Kidney glomerular epithelial cell (primary cell): ENCODE results near the gene APPBP2.
A peak's percentile ranks its signal among the peaks of the same experiment; 100 is the strongest.
"Not testable (repeated sequence)": the region's sequence is repeated elsewhere in the genome, so short reads cannot be mapped to it uniquely, and the experiment has no call there.

Source experiments
- DNase-seq: peaks from one replicate; lab custom pipeline; 2025; lab: John Stamatoyannopoulos, UW

Gene APPBP2, protein sequence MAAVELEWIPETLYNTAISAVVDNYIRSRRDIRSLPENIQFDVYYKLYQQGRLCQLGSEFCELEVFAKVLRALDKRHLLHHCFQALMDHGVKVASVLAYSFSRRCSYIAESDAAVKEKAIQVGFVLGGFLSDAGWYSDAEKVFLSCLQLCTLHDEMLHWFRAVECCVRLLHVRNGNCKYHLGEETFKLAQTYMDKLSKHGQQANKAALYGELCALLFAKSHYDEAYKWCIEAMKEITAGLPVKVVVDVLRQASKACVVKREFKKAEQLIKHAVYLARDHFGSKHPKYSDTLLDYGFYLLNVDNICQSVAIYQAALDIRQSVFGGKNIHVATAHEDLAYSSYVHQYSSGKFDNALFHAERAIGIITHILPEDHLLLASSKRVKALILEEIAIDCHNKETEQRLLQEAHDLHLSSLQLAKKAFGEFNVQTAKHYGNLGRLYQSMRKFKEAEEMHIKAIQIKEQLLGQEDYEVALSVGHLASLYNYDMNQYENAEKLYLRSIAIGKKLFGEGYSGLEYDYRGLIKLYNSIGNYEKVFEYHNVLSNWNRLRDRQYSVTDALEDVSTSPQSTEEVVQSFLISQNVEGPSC

DNA sequence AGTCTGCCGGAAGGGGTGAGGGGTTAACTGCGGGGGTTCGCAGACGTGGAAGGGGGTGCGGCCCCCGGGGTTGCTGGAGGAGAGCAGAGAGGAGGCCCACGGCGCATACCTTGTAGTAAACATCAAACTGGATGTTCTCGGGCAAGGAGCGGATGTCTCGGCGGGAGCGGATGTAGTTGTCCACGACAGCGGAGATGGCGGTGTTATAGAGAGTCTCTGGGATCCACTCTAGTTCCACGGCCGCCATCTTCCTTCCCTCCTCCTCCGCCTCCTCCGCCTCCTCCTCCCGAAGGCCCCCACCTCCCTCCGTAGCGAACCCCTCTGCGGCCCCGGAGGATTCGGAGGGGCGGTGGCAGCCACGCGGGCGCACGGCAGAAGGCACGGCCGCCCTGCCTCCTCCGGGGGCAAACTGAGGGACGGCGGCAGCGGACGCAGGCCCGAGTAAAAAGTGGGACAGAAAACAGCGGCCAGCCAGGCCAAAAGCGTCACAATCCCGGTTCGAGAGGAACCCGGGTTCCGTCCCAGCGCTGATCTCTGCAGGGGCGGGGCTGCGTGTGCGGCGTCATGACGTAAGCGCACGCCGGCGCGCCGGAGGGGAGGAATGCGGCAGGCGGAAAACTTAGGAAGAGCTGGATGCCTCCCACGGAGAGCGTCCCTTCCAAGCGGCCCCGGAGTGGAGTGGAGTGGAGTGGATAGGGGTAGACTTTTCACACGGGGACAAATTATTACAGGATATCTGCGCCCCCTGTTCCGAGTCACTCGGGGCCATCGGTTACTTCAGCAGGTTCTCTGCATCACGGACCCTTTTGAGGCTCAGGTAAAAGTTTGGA, at the start of gene APPBP2:
TSS of gene APPBP2 (minus strand) at position 558 of the 830 bp plus-strand sequence. CDS start at position 247, 311 bp downstream.
- DNase-seq = peak; percentile 71

GRCh38 chr17:60573236-60574051, 47.4 kb upstream of the APPBP2 start:
- DNase-seq = peak; percentile 61

GRCh38 chr17:60565233-60565632, 39.2 kb upstream of the APPBP2 start:
- no peak for DNase-seq

DNA sequence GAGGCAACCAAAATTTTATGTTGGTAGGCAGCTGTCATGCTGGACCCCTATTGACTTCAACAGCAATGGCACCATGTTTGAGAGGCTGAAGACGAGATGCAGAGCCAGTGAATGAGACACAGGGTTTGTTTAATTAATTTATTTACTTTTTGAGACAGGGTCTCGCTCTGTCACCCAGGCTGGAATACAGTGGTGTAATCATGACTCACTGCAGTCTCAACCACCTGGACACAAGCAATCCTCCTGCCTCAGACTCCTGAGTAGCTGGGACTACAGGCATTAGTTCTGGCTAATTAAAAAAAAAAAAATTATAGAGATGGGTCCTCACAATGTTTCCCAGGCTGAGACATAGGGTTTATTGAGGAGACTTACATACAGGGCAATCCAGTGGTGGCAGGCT, 37.7 kb upstream of the APPBP2 start:
- DNase-seq = peak; percentile 13

DNA sequence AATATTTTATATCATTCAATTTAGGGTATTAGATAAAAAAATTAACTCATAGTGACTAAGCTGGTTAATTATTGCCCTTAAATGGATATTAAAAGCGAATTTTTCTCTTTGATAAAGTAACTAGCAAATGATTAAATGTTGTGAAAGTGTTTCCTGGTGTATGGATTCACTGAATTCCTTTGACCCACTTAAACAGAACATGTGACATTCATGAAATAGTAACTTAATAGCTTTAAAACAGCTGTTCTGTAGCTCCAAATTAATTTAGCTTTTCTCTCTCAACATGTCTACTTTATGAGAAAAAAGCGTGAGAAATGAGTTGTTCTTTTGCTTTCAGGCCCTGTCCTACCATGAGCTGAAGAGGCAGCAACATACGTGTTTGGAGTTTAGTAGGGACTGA, 36.4 kb upstream of the APPBP2 start:
- DNase-seq = peak; percentile 55

- no peak for DNase-seq
Observed at GRCh38 chr17:60560860-60561257, 34.8 kb upstream of the APPBP2 start.

GRCh38 chr17:60559995-60560859, 34.2 kb upstream of the APPBP2 start:
- no peak for DNase-seq

- DNase-seq = no peak
Observed at GRCh38 chr17:60559659-60559994, 33.6 kb upstream of the APPBP2 start.

- no peak for DNase-seq
Observed at GRCh38 chr17:60557805-60558204, 31.8 kb upstream of the APPBP2 start.

- DNase-seq = no peak
Observed at GRCh38 chr17:60555786-60556185, 29.7 kb upstream of the APPBP2 start.

DNA sequence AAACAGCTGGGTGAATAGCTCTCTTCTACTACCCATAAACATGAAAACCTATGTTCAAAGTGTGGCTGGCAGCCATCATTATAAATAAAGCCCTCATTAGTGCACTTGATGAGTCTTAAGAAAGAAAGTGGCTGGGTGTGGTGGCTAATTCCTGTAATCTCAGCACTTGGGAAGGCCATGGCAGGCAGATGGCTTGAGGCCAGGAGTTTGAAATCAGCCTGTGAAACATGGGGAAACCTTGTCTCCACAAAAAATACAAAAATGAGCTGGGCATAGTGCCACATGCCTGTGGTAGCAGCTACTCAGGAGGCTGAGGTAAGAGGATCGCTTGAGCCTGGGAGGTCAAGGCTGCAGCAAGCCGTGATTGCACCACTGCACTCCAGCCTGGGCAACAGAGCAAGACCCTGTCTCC, 28.3 kb upstream of the APPBP2 start:
- DNase-seq = peak; percentile 25

- not testable (repeated sequence) for DNase-seq
Observed at GRCh38 chr17:60552255-60552654, 26.2 kb upstream of the APPBP2 start.

DNA sequence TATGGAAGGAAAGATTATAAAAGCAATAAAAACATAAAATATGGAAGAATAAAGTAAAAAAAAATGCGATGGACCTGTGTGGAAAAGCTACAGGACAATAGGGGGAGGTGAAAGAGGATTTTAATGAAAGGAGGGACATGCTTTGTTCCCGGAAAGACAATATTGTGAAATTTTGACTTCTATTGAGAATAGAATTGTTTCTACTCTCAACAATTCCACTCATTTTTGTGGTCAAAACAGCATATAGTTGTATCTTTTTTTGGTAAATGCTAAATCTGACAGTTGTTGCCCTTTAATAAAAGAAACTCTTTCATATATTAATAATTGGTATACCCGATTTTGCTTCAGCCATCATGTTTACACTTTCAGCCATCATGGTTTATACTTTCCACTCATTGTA, 22.9 kb upstream of the APPBP2 start:
- DNase-seq = no peak

DNA sequence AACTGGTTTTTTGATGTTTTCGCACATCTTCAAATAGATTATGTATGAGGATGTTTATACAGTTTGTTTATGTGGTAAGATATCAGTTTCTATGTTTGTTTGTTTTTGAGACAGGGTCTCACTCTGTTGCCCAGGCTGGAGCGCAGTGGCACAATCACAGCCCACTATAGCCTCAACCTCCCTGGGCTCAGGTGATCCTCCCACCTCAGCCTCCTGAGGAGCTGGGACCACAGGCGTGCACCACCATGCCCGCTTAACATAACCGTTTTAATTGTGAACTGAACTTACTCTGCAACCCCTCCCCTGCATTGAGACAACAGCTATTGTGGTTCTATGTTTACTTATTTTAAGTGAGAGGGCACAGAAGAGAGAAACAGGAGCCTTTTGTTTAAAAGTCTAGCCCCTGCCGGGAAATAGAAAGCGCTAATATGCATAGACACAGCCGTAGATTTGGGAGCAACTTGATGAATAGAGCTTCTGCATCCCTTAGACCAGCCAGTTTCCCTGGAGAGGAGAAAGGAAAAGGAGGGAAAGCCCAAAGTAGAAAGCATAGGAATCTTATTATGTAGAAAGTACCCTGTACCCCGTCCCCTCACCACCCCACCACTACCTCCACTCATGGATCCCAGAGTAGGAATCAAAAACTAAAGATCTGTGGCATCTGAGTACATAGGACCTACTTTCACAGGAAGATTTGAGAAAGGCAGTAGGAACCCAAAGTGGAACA, 19.6 kb upstream of the APPBP2 start:
- DNase-seq = no peak

GRCh38 chr17:60542071-60542470, 16.0 kb upstream of the APPBP2 start:
- DNase-seq = no peak

GRCh38 chr17:60540460-60540859, 14.4 kb upstream of the APPBP2 start:
- DNase-seq = no peak

DNA sequence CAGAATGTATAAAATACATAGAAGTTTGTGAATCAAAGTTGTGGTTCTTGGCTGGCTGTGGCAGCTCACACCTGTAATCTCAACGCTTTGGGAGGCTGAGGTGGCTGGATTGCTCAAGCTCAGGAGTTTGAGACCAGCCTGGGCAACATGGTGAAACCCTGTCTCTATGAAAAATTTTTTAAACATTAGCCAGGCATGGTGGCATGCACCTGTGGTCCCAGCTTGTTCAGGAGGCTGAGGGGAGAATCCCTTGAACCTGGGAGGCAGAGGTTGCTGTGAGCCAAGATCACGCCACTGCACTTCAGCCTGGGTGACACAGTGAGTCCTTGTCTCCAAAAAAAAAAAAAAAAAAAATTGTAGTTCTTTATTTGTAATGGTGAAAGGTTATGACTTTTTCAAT, 13.8 kb upstream of the APPBP2 start:
- DNase-seq = no peak

DNA sequence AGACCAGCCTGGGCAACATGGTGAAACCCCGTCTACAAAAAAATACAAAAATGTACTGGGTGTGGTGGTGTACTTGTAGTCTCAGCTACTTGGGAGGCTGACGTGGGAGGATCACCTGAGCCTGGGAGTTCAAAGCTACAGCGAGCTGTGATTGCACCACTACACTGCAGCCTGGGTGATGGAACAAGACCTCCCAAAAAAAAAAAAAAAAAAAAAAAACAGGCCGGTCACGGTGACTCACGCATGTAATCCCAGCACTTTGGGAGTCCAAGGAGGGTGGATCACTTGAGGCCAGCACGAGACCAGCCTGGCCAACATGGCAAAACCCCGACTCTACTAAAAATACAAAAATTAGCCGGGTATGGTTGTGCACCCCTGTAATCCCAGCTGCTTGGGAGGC, 12.7 kb upstream of the APPBP2 start:
- DNase-seq = no peak

- no peak for DNase-seq
Observed at GRCh38 chr17:60535382-60536279, 9.6 kb upstream of the APPBP2 start.
